SH-SY5Y (cell line): Measurements from ENCODE around the gene MACF1.

Source experiments
- GATA2 ChIP-seq: IDR thresholded peaks from 2 replicates; pipeline ENCODE4 v1.6.1; 2011; ENCODE audit warnings: mild to moderate bottlenecking, low read depth, low read length
- GATA3 ChIP-seq: IDR thresholded peaks from 2 replicates; pipeline ENCODE4 v1.6.1; 2011; ENCODE audit warnings: low read depth, mild to moderate bottlenecking, low read length, moderate library complexity

GRCh38 chr1:39196244-39197215 is 8.0 kb upstream of the MACF1 start:
- TF ChIP-seq GATA2 (no peak), GATA3 (no peak)
